HG02852 (cell line): ENCODE measurements around the gene FAM229A.
"Not testable (repeated sequence)": the region's sequence is repeated elsewhere in the genome, so short reads cannot be mapped to it uniquely, and the experiment has no call there.

Experiments
- ATAC-seq: cut with Tn5 transposase; IDR thresholded peaks from one replicate; pipeline ENCODE4 v1.9.1; 2021; ENCODE audit warnings: mild to moderate bottlenecking, moderate library complexity; ENCODE audit not compliant: unreplicated experiment

Gene FAM229A

DNA sequence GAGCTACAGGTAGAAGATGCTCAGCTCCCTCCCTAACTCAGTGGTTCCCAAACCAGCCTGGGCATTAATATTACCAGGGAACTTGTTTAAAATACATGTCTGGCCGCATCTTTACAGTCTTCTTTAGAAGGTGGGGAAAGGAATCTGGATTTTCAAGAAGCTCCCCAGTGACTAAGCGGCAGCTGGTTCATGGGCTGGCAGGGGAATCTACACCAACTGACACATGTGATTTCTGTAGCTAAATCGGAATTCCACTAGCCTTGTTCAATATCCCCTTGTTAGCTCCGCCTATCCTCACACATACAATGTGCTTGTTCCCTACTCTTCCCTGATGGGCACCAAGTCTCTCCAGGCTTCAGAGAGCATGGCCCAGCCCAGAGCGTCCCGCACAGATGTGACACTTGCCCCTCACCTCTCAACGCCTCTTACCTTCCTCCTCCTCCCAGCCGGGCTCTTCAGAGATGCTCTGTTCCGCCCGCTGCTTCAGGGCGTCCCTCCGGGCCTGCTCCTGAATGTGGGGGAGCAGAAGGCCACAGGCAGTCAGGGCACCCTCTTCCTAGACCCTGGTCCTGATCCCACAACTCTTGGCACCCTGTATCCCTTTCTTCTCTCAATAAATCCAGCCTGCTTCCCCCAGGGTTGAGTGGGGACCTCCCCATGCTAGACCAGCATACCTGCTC is 15.4 kb upstream of the FAM229A start:
- ATAC-seq, result no peak

- ATAC-seq, result no peak
These were observed 13.9 kb upstream of the FAM229A start for GRCh38 chr1:32376199-32376598.

GRCh38 chr1:32373996-32374592 is 11.8 kb upstream of the FAM229A start:
- no peak for ATAC-seq

- no peak for ATAC-seq
These were observed 10.0 kb upstream of the FAM229A start for GRCh38 chr1:32372149-32372756.

DNA sequence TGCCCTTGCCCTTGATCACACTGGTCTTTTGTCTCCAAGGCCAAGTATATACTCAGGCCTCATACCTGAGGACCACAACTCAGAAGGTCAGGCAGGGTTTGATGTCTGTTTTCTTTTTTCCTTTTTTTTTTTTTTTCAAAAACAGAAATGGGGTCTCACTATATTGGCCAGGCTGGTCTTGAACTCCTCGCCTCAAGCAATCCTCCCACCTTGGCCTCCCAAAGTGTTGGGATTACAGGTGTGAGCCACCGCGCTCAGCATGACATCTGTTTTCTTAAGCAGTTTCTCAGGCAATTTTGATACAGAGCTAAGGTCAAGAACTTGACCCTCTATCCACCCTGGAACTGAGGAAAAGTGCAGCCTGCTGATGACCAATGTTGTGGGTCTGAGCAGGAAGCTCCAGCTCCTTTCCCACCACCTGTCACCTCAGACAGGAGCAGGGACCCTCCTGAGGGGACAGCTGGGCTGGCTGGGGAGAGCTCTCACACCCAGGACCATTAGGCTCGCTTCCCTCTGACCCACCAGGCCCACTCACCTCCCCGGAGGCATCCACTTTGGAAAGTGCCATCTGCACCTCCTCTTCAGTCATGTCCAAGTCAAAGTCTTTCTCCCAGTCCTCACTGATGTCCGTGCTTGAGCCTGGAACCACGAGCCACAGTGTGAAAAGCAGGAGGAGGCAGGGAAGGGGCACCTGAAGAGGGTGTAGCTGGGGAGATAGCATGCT is 5.8 kb upstream of the FAM229A start:
- ATAC-seq, result no peak

GRCh38 chr1:32365445-32365844 is 3.2 kb upstream of the FAM229A start:
- ATAC-seq, result no peak

DNA sequence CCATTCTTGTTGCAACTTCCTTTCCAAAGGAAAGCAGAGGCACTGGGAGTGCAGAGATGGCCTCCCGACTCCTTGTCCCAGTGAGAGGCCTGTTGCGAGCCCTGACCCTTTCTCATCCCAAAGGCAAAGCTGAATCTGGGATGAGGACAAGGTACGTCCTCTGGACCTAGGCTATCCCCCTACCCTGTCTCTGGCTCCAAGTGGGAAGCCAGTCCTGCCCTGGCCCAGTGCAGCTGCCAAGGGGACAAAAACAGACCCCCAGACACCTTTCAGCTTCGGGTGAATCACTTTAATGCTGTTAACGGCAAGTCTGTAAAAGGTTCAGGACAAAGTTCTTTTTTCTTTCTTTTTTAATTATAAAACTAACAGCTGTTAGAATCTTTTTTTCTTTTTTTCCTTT is 2.6 kb upstream of the FAM229A start:
- no peak for ATAC-seq

DNA sequence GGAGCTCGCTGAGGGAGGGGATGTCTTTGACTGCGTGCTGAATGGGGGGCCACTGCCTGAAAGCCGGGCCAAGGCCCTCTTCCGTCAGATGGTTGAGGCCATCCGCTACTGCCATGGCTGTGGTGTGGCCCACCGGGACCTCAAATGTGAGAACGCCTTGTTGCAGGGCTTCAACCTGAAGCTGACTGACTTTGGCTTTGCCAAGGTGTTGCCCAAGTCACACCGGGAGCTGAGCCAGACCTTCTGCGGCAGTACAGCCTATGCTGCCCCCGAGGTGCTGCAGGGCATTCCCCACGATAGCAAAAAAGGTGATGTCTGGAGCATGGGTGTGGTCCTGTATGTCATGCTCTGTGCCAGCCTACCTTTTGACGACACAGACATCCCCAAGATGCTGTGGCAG is 1.4 kb upstream of the FAM229A start:
- no peak for ATAC-seq

- no peak for ATAC-seq
These were observed 411 bp downstream of the FAM229A start for GRCh38 chr1:32361674-32362473.

GRCh38 chr1:32361308-32361673 is 994 bp downstream of the FAM229A start:
- ATAC-seq, result no peak

GRCh38 chr1:32358435-32358834 is 3.9 kb downstream of the FAM229A start:
- no peak for ATAC-seq

DNA sequence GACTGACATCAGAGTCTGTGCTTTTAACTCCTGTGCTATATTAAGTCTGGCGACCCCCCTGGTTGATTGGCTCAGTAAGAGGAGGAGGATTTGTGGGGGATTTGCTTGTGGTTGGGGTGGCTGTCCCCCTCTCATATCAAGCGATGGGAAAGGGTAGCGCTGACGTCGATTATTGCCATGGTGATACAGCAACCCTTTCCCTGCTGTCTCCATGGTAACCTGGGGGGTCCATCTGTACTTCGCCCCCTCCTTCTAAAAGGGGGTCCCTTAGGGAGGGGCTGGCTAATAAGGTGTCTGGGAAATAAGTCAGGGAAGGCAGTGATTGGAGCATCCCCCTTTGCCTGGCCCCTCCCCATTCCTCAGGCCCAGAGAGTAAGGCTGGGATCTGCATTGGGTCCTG is 4.7 kb downstream of the FAM229A start:
- ATAC-seq, result no peak

- no peak for ATAC-seq
These were observed 5.8 kb downstream of the FAM229A start for GRCh38 chr1:32356478-32356877.

DNA sequence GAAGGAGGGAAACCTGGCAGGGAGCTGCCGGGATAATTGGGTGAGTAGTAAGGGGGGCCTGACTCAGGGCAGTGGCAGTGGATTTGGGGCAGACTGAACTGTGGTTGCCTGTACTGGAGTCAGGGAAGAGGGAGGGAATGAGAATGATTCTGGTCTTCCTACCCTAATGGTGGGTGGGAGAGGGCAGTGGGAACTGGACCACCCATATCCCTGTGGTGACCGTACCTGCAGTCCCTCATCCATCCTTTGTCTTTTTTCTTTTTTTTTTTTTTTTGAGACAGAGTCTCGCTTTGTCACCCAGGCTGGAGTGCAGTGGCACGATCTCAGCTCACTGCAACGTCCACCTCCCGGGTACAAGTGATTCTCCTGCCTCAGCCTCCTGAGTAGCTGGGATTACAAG is 6.5 kb downstream of the FAM229A start:
- not testable (repeated sequence) for ATAC-seq

DNA sequence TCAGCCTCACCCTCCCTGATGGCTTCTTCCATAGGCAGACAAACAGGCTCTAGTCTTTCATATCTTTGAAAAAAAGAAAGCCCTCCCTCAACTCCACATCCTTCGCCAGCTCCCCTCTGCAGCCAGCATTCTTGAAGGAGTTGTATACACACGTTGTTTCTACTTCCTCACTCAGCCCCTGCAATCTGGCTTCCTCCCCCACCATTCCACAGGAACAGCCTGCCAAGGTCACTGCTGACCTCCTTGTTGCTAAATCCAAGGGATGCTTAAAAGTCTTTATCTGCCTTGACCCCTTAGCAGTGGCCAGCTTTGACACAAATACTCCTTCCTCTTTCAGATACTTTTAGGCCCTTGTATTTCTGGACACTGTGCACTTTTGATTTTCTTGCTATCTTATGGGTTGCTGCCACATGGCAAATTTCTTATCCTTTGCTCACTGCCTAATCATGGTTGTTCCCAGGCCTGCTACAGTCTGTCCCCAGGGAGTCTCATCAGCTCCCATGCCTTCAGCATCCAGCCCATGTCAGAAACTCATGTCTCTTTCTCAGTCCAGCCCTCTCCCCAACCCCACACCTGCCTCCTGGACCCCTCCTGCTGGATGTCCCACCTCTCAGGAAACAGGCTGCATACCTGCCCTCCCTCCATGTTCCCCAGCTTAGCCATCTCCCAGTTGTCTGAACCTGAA is 8.3 kb downstream of the FAM229A start:
- no peak for ATAC-seq

GRCh38 chr1:32353431-32353830 is 8.9 kb downstream of the FAM229A start:
- no peak for ATAC-seq

DNA sequence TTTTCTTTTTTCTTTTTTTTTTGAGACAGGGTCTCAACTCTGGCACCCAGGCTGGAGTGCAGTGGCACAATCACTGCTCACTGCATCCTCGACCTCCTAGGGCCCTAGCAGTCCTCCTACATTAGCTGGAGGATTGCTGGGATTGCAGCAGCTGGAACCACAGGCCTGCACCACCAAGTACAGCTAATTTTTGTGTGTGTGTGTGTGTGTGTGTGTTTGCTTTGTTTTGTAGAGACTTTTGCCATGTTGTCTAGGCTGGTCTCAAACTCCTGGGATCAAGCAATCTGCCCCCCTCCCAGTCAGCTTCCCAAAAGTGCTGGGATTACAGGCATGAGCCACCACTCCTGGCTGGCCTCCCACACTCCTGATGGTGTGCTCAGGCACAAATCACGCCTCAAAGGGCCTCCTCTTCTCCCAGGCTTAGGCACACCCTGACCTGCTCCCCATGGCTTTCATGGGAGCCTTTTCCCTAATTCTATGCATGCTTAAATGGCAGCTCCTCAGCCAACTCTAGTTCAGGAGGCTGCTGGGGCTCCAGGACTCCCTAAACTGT is 9.4 kb downstream of the FAM229A start:
- no peak for ATAC-seq

DNA sequence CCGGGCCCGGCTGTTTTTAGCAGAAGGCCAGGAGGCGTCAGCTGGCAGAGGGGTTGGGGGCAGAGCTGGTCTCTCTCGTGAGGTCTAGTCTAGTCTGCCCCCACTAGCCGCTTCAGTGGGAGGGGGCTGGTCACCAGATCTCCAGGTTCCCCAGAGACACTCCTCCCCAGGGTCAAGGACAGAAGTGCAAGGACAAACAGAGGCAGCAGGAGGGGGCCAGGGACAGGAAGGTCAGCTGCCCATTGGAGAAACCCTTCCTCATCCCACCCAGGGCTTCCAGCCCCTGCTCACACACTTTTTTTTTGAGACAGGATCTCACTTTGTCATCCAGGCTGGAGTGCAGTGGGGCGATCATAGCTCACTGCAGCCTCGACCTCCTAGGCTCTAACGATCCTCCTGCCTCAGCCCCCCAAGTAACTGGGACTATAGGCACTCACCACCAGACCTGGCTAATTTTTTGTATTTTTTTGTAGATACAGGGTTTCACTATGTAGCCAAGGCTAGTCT is 10.0 kb downstream of the FAM229A start:
- ATAC-seq, result no peak

- ATAC-seq, result peak; percentile 81
These were observed 10.7 kb downstream of the FAM229A start for GRCh38 chr1:32351399-32352238.
